HepG2 (cell line): ENCODE results near the gene TMEM266. TPM values are rescaled to one million over a fixed set of nuclear protein-coding genes. Genes with fewer than 3 reads are reported as not detected.

Experiments used
- ATAC-seq: fragments of 200-7000 bp; cut with Tn5 transposase; 3 replicates; pipeline ENCODE4 v1.9.1; 2020; ENCODE audit warnings: mild to moderate bottlenecking, moderate library complexity
- BruUV-seq: library from RNA; stranded (reverse); fragments of 400-500 nt; replicated peaks from 2 replicates; lab custom pipeline; 2021; lab: Mats Ljungman, UMichigan
- CTCF ChIA-PET: fragments of 300-600 bp; formaldehyde crosslinking; extraction: SDS; loops from one replicate; lab custom pipeline; 2021; ENCODE audit warnings: low total read pairs, inconsistent platforms, low intra/inter-chr PET ratio; lab: Yijun Ruan, JAX
- POLR2A ChIA-PET: fragments of 350-600 bp; sonication (Branson Sonifier 250); formaldehyde crosslinking; loops from one replicate; lab custom pipeline; 2020; ENCODE audit warnings: antibody characterized with exemption, inconsistent platforms; lab: Yijun Ruan, JAX
- DNase-seq: peaks from one replicate; pipeline ENCODE4 v3.0.0-alpha.2; 2015; ENCODE audit warnings: low spot score
- FAIRE-seq: peaks from 3 replicates; lab custom pipeline; 2011; peaks lifted over from hg19 to GRCh38; lab: Jason Lieb, UNC
- H2AFZ ChIP-seq: one replicate; pipeline ENCODE4 v1.6.1; 2011; ENCODE audit warnings: low read length, inconsistent platforms
- H3K27ac ChIP-seq: fragments of 300-600 bp; 3 replicates; pipeline ENCODE4 v1.8.0; 2011; ENCODE audit warnings: mixed run types, mild to moderate bottlenecking, mixed read lengths, low read length, inconsistent platforms; ENCODE audit not compliant: insufficient read depth; ENCODE audit errors: extremely low read length
- H3K27me3 ChIP-seq, 2 experiments: fragments of 200-600 bp in 1 of 2; 2 replicates in 1 of 2; 3 replicates in 1 of 2; pipeline versions ENCODE4 v1.6.0 to v1.8.0; 2011; ENCODE audit warnings: low read length in 2 of 2, mild to moderate bottlenecking in 2 of 2, moderate library complexity in 2 of 2, inconsistent platforms in 1 of 2; ENCODE audit not compliant: insufficient read depth in 2 of 2, control insufficient read depth in 1 of 2
- H3K36me3 ChIP-seq, 2 experiments: fragments of 200-600 bp in 1 of 2; replicated peaks in 1 of 2; 2 replicates in 1 of 2; 3 replicates in 1 of 2; pipeline versions ENCODE4 v1.5.1 to v1.8.0; 2011; ENCODE audit warnings: low read length in 2 of 2, inconsistent platforms in 1 of 2; ENCODE audit not compliant: insufficient read depth in 2 of 2, control insufficient read depth in 1 of 2
- H3K4me1 ChIP-seq: 2 replicates; pipeline ENCODE4 v1.5.1; 2012; ENCODE audit warnings: low read length, inconsistent platforms; ENCODE audit not compliant: insufficient read depth
- H3K4me2 ChIP-seq: 2 replicates; pipeline ENCODE4 v1.6.0; 2011; ENCODE audit warnings: low read depth, low read length, inconsistent platforms
- H3K4me3 ChIP-seq, 3 experiments: fragments of 200-600 bp in 1 of 3; sonication (generic), shearing (Covaris generic) in 1 of 3; replicated peaks in 1 of 3; 2 replicates each; pipeline ENCODE4 v1.5.1; 2011 to 2016; ENCODE audit warnings: low read length in 3 of 3, inconsistent platforms in 2 of 3, low read depth in 2 of 3, mild to moderate bottlenecking in 2 of 3, control low read depth in 1 of 3, mixed read lengths in 1 of 3; ENCODE audit not compliant: insufficient read depth in 1 of 3
- H3K79me2 ChIP-seq: one replicate; pipeline ENCODE4 v1.6.1; 2011; ENCODE audit warnings: low read length, inconsistent platforms; ENCODE audit not compliant: insufficient read depth
- H3K9ac ChIP-seq: 2 replicates; pipeline ENCODE4 v1.6.0; 2011; ENCODE audit warnings: mild to moderate bottlenecking, low read depth, low read length, inconsistent platforms; ENCODE audit not compliant: insufficient read depth
- H3K9me3 ChIP-seq: 2 replicates; pipeline ENCODE4 v1.5.1; 2012; ENCODE audit warnings: mild to moderate bottlenecking, low read length
- H4K20me1 ChIP-seq: 2 replicates; pipeline ENCODE4 v1.6.0; 2011; ENCODE audit warnings: inconsistent platforms, mild to moderate bottlenecking, low read length, moderate library complexity; ENCODE audit not compliant: insufficient read depth
- DNMT1 ChIP-seq: sonication (generic); formaldehyde crosslinking; IDR thresholded peaks from 2 replicates; pipeline ENCODE4 v1.5.1; 2020; ENCODE audit warnings: mild to moderate bottlenecking, missing genetic modification reagents
- FOXP1 ChIP-seq, 2 experiments: fragments of 450-650 bp in 1 of 2; IDR thresholded peaks; 2 replicates each; pipeline ENCODE4 v1.6.1; 2017 to 2018; ENCODE audit warnings: antibody characterized with exemption in 1 of 2
- KDM5A ChIP-seq: fragments of 200-600 bp; sonication (generic); IDR thresholded peaks from 2 replicates; pipeline ENCODE4 v1.7.0; 2018; ENCODE audit warnings: antibody characterized with exemption, mild to moderate bottlenecking, low read length, borderline replicate concordance
- RAD21 ChIP-seq: fragments of 450-650 bp; formaldehyde crosslinking; IDR thresholded peaks from 2 replicates; pipeline ENCODE4 v1.5.0; 2020; ENCODE audit warnings: mild to moderate bottlenecking
- SMC3 ChIP-seq: IDR thresholded peaks from 2 replicates; pipeline ENCODE4 v1.6.1; 2011; ENCODE audit warnings: low read length, improper control_type of control experiment
- STAG1 ChIP-seq: sonication (generic); formaldehyde crosslinking; IDR thresholded peaks from 2 replicates; pipeline ENCODE4 v1.4.0; 2020; ENCODE audit warnings: missing genetic modification reagents
- TEAD3 ChIP-seq: optimal IDR thresholded peaks from 2 replicates; pipeline ENCODE3; 2016; ENCODE audit warnings: borderline replicate concordance
- ZFP36 ChIP-seq: fragments of 150-350 bp; IDR thresholded peaks from 2 replicates; pipeline ENCODE4 v1.6.1; 2018; ENCODE audit warnings: borderline replicate concordance, low read length, low read depth; ENCODE audit not compliant: partially characterized antibody
- ZNF614 ChIP-seq: IDR thresholded peaks from 2 replicates; pipeline ENCODE4 v1.6.1; 2018; ENCODE audit warnings: missing biosample characterization, missing genetic modification reagents, inconsistent platforms, borderline replicate concordance
- WGBS: methylation state at CpG from one replicate; pipeline ENCODE4 v1.1.6; 2017; ENCODE audit warnings: low lambda C conversion rate; 5-methylcytosine and 5-hydroxymethylcytosine counted together
- in situ Hi-C: cut with HindIII; loops from 2 replicates; pipeline ENCODE4 v1.10.0; 2017; ENCODE audit warnings: low pct_unique_long_range_greater_than_20kb; ENCODE audit not compliant: extremely low pct_ligation_motif_present
- intact Hi-C: fragments of 100-400 bp; cut with micrococcal nuclease; formaldehyde crosslinking; loops from one replicate; pipeline ENCODE4 v1.10.0; 2022; ENCODE audit not compliant: unreplicated experiment
- polyA plus RNA-seq, 8 experiments: library from polyadenylated mRNA; depleted of rRNA in 3 of 8; stranded (reverse) in 7 of 8; unstranded in 1 of 8; fragments of >200 nt; fragmentation: Illumina TruSeq in 4 of 8; extraction: Trizol in 4 of 8; gene quantifications; 2 replicates each; pipeline versions ENCODE4 v1.2.1 to v1.2.3, GENCODE V29; 2011 to 2016; ENCODE audit warnings: low read depth in 4 of 8, missing spikeins in 1 of 8, mixed read lengths in 1 of 8; ENCODE audit not compliant: insufficient read depth in 1 of 8
- total RNA-seq, 5 experiments: library from RNA; depleted of rRNA; stranded (reverse); fragments of >200 nt; fragmentation: Illumina TruSeq; extraction: Trizol; gene quantifications; 2 replicates each; pipeline ENCODE4 v1.2.3, GENCODE V29; 2016; ENCODE audit warnings: low read depth in 1 of 5
- TF ChIP-seq, protein P1 (sequence below), 2 experiments: sonication (generic) in 1 of 2; formaldehyde crosslinking in 1 of 2; IDR thresholded peaks; 2 replicates each; pipeline versions ENCODE4 v1.6.1 to v1.9.0; 2014 to 2022; ENCODE audit warnings: antibody characterized with exemption in 1 of 2, borderline replicate concordance in 1 of 2, inconsistent platforms in 1 of 2, low read depth in 1 of 2, missing genetic modification reagents in 1 of 2
- TF ChIP-seq, protein P2 (sequence below): sonication (generic); formaldehyde crosslinking; IDR thresholded peaks from 2 replicates; pipeline ENCODE4 v1.5.0; 2020; ENCODE audit warnings: mild to moderate bottlenecking, missing genetic modification reagents, moderate library complexity
- TF ChIP-seq, protein P3 (sequence below): IDR thresholded peaks from 2 replicates; pipeline ENCODE4 v1.6.1; 2016; ENCODE audit warnings: missing biosample characterization, missing genetic modification reagents, low read depth

The TMEM266 gene
- total and polyA plus RNA-seq, 2 of the 13 experiments (the other 11 are each of a cell fraction or from before 2014, with no cell fraction given) = 0.04 TPM; not detected in 1

DNA sequence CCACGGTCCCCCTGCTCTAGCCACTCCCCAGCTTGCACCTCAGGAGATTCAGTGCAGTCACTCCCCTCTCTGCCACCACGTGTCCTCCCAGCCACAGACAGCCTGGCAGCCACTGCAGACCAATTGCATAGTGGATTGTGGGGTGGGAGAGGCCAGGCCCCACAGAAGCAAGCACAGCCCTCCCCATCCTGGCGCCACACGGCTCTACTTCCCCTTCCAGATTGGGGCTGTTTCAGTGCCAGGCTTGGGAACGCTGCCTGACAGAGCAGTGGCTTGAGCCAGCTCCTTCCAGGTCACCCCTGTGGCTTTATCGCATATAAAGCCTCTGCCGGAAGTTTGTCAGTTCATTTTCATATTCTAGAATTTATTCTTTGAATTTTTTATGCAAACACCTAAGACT is 90.7 kb downstream of the TMEM266 start (continued):
- TF ChIP-seq, protein P1, sequence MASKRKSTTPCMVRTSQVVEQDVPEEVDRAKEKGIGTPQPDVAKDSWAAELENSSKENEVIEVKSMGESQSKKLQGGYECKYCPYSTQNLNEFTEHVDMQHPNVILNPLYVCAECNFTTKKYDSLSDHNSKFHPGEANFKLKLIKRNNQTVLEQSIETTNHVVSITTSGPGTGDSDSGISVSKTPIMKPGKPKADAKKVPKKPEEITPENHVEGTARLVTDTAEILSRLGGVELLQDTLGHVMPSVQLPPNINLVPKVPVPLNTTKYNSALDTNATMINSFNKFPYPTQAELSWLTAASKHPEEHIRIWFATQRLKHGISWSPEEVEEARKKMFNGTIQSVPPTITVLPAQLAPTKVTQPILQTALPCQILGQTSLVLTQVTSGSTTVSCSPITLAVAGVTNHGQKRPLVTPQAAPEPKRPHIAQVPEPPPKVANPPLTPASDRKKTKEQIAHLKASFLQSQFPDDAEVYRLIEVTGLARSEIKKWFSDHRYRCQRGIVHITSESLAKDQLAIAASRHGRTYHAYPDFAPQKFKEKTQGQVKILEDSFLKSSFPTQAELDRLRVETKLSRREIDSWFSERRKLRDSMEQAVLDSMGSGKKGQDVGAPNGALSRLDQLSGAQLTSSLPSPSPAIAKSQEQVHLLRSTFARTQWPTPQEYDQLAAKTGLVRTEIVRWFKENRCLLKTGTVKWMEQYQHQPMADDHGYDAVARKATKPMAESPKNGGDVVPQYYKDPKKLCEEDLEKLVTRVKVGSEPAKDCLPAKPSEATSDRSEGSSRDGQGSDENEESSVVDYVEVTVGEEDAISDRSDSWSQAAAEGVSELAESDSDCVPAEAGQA (IDR thresholded peaks at IDR 0.05; ENCODE audit: low read depth) = no peak
- TF ChIP-seq, protein P1 (CRISPR knock-in tag; IDR thresholded peaks at IDR 0.05; ENCODE audit: borderline replicate concordance) = no peak

DNA sequence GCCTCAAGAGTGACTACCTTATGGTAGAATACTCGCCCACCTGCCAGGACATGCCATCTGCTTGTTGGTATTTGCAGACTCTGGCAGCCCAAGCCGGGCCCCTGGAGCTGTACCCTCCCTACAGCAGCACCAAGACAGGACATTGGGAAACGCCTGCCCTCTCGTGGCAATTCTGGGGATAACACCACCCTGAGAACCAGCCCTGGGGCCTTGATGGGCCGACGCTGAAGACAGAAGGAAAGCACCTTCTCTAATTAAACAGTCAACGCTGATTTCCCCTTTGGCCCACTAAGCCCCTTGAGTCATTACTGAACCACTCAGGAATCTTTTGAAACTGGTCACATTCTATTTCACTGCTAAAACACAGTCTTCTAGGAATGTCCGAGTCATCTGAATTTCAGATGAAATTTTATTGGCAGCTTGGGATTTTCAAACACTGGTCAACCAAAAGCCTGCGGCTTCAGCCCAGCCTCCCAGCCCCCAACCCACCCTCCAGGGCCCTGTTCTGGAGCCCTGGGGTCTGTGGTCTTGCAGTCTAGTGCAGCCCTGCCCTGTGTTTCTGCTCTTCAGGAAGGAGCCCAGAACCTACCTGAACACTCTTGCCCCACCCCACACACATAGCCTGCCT is 91.3 kb downstream of the TMEM266 start:
- ChIA-PET POLR2A (no interaction called here), CTCF (interaction anchor here (1.2 kb wide), 1 partner anchor 93 kb away, joined by 5 read pairs; no protein-coding TSS in a partner anchor)
- peaks cover 1 to 64% of the 10 kb centered on the region in 2 experiments; a peak in 4 of 5 replicates for H3K27me3 ChIP-seq
- BruUV-seq = no TSS peak
- ATAC-seq = peak; percentile 92
- no peaks in the 10 kb centered on the region; the same call in 1 of the 2 replicates for H3K4me1 ChIP-seq
- 10% methylated on average over 9 of the region's 9 CpGs for WGBS
- H2AFZ ChIP-seq = no peak overlapping the region
- in situ Hi-C loops = no loop called here
- no peak overlapping the region for H3K9ac ChIP-seq
- no peaks in the 10 kb centered on the region for H3K36me3 ChIP-seq
- no peak overlapping the region for H3K27ac ChIP-seq
- intact Hi-C loops = no loop called here
- H4K20me1 ChIP-seq = no peaks in the 10 kb centered on the region
- H3K4me2 ChIP-seq = peak overlapping the region; percentile 34; the same call in 1 of the 2 replicates
- no peaks in the 10 kb centered on the region for H3K9me3 ChIP-seq
- no peaks in the 10 kb centered on the region for H3K79me2 ChIP-seq
- DNase-seq = peak; percentile 42
- H3K4me3 ChIP-seq = no peak overlapping the region
- FAIRE-seq = peak; percentile 83
- TF ChIP-seq, protein P2, sequence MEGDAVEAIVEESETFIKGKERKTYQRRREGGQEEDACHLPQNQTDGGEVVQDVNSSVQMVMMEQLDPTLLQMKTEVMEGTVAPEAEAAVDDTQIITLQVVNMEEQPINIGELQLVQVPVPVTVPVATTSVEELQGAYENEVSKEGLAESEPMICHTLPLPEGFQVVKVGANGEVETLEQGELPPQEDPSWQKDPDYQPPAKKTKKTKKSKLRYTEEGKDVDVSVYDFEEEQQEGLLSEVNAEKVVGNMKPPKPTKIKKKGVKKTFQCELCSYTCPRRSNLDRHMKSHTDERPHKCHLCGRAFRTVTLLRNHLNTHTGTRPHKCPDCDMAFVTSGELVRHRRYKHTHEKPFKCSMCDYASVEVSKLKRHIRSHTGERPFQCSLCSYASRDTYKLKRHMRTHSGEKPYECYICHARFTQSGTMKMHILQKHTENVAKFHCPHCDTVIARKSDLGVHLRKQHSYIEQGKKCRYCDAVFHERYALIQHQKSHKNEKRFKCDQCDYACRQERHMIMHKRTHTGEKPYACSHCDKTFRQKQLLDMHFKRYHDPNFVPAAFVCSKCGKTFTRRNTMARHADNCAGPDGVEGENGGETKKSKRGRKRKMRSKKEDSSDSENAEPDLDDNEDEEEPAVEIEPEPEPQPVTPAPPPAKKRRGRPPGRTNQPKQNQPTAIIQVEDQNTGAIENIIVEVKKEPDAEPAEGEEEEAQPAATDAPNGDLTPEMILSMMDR = peak; percentile 85
- peak; percentile 29 for TF ChIP-seq TEAD3 (CRISPR knock-in tag)
- no peak for TF ChIP-seq ZFP36
- peak; percentile 42; the same call in 1 of the 2 replicates for TF ChIP-seq RAD21 (CRISPR knock-in tag)
- TF ChIP-seq SMC3 = peak; percentile 52
- peak; percentile 74 for TF ChIP-seq STAG1 (CRISPR knock-in tag)
- TF ChIP-seq FOXP1 (IDR thresholded peaks at IDR 0.05) = no peak
- TF ChIP-seq FOXP1 (CRISPR knock-in tag; IDR thresholded peaks at IDR 0.05) = no peak
- no peak for TF ChIP-seq DNMT1
- TF ChIP-seq KDM5A = no peak
- TF ChIP-seq, protein P3, sequence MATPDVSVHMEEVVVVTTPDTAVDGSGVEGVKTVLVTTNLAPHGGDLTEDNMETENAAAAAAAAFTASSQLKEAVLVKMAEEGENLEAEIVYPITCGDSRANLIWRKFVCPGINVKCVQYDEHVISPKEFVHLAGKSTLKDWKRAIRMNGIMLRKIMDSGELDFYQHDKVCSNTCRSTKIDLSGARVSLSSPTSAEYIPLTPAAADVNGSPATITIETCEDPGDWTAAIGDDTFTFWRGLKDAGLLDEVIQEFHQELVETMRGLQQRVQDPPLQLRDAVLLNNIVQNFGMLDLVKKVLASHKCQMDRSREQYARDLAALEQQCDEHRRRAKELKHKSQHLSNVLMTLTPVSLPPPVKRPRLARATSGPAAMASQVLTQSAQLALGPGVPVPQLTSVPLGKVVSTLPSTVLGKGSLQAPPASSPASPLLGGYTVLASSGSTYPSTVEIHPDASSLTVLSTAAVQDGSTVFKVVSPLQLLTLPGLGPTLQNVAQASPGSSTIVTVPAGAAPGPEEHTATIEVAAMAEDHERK (CRISPR knock-in tag) = no peak
- 0 out of 2 replicates have a peak, but pooled peaks have one; percentile 22 for TF ChIP-seq ZNF614
